ENCODE data around the gene CHMP5.

DNA sequence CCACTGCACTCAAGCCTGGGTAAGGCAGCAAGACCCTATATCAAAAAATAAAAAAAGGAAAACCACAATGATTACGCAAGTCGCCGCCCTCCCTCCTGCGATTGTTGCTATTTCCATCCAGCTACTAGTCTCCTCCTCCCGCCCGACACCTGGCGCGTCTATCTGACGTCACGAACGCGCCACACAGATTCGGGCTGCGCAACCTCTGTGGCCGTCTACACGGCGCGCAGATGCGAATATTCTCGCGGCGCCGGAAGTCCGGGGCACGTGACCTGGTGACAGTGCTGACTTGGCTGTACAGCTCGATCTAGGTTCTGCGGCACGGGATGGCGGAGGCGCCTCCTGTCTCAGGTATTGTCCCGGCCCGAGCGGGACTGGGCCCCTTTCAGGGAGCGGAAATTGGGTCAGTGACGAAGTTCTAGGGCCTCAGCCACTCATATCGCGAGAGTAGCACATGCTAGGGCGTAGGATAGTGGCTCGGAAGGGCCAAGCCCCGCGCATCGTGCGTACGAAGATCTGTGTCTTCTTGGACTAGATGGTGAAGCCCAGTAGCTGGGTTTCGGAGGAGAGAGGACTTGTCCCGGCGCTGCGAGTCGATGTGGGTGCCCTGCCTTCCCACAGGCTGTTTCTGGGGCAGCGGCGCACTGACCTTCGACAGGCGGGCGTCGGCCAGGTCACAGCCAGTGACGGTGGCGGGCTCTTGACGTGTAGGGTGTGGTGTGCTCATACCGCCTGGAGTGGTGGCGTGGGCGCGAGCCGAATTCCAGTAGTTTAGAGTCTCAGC, 25.6 kb downstream of the CHMP5 start, which contains the start of gene NFX1:
- TF ChIP-seq, protein P1, sequence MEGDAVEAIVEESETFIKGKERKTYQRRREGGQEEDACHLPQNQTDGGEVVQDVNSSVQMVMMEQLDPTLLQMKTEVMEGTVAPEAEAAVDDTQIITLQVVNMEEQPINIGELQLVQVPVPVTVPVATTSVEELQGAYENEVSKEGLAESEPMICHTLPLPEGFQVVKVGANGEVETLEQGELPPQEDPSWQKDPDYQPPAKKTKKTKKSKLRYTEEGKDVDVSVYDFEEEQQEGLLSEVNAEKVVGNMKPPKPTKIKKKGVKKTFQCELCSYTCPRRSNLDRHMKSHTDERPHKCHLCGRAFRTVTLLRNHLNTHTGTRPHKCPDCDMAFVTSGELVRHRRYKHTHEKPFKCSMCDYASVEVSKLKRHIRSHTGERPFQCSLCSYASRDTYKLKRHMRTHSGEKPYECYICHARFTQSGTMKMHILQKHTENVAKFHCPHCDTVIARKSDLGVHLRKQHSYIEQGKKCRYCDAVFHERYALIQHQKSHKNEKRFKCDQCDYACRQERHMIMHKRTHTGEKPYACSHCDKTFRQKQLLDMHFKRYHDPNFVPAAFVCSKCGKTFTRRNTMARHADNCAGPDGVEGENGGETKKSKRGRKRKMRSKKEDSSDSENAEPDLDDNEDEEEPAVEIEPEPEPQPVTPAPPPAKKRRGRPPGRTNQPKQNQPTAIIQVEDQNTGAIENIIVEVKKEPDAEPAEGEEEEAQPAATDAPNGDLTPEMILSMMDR (optimal IDR thresholded peaks at IDR 0.05 in 1 of 3, IDR thresholded peaks at IDR 0.05 in 1 of 3, conservative IDR thresholded peaks at IDR 0.05 in 1 of 3; ENCODE audit: extremely low read depth in 1 of 3, insufficient read depth in 2 of 3, low read length in 3 of 3) = no peak
- TF ChIP-seq EZH2 (IDR thresholded peaks at IDR 0.05; ENCODE audit: low read length) = no peak
